Body of pancreas (tissue), 4 donors: ENCODE data around the gene FAM20C. TPM values are rescaled to one million over a fixed set of nuclear protein-coding genes. Genes with fewer than 3 reads are reported as not detected.

ENCODE experiments used
- ATAC-seq: fragments of 150-250 bp; one replicate; pipeline ENCODE4 v1.9.1; 2016
- DNase-seq, 4 donors: peaks; one replicate each; pipeline ENCODE4 v3.0.0-alpha.2; 2019
- H3K27ac ChIP-seq, 4 donors: fragments of 200-600 bp; sonication (generic); 1 replicate in 3 of 4; 2 replicates in 1 of 4; pipeline versions ENCODE4 v1.5.1 to v1.6.1; 2016 to 2019; ENCODE audit warnings: mild to moderate bottlenecking in 1 of 4, mixed read lengths in 1 of 4, moderate library complexity in 1 of 4
- H3K27me3 ChIP-seq, 2 donors: fragments of 200-600 bp; sonication (generic); one replicate each; pipeline ENCODE4 v1.6.0; 2016; ENCODE audit warnings: mild to moderate bottlenecking in 1 of 2
- H3K36me3 ChIP-seq, 2 donors: fragments of 200-600 bp; sonication (generic); replicated peaks in 1 of 2; 2 replicates each; pipeline ENCODE4 v1.5.1; 2016; ENCODE audit warnings: low read depth in 2 of 2; ENCODE audit not compliant: insufficient read depth in 1 of 2
- H3K4me1 ChIP-seq: fragments of 200-600 bp; sonication (generic); one replicate; pipeline ENCODE4 v1.6.0; 2016
- H3K4me3 ChIP-seq, 2 donors: fragments of 200-600 bp; sonication (generic); 1 replicate in 1 of 2; 2 replicates in 1 of 2; pipeline ENCODE4 v1.5.1; 2016 to 2019
- H3K9me3 ChIP-seq, 3 donors: fragments of 200-600 bp; sonication (generic); 1 replicate in 2 of 3; 2 replicates in 1 of 3; pipeline ENCODE4 v1.5.1; 2016
- CTCF ChIP-seq, 7 experiments: fragments of 450-650 bp in 4 of 7; fragments of 200-600 bp in 3 of 7; sonication (generic) in 3 of 7; IDR thresholded peaks; one replicate each; pipeline ENCODE4 v1.5.1; 2016 to 2019; ENCODE audit warnings: antibody characterized with exemption in 7 of 7
- POLR2A ChIP-seq, 3 donors: fragments of 450-650 bp; IDR thresholded peaks; one replicate each; pipeline ENCODE4 v1.6.1; 2016; ENCODE audit warnings: antibody characterized with exemption in 3 of 3, mild to moderate bottlenecking in 2 of 3
- WGBS, 2 donors: methylation state at CpG; one replicate each; pipeline ENCODE4 v1.1.5; 2017; 5-methylcytosine and 5-hydroxymethylcytosine counted together
- intact Hi-C: fragments of 100-400 bp; cut with DNase I; formaldehyde crosslinking; loops from one replicate; pipeline ENCODE4 v1.15.1; 2023
- total RNA-seq, 2 donors: library from RNA; depleted of rRNA; stranded (reverse); fragments of >200 nt; gene quantifications; one replicate each; pipeline ENCODE4 v1.1.0, GENCODE V29; 2016

Gene FAM20C
- total RNA-seq, 2 donors from 2014 or later, result 12.7 to 26.0 TPM

GRCh38 chr7:259751-260405 lies 67.5 kb downstream of the FAM20C start:
- 92 to 94% methylated on average over 43 of the region's 44 CpGs for WGBS, 2 donors
- Histone ChIP-seq H3K9me3 (no peaks in the 10 kb centered on the region), H3K36me3 (peaks cover 6 to 8% of the 10 kb centered on the region in 2 donors), H3K27ac (no peak overlapping the region), H3K4me1 (no peaks in the 10 kb centered on the region), H3K27me3 (no peaks in the 10 kb centered on the region), H3K4me3 (no peak overlapping the region)
- ATAC-seq (no peak), DNase-seq (peak in 1 of 4 donors; percentile 7)
- intact Hi-C loops, result no loop called here
- TF ChIP-seq POLR2A (IDR thresholded peaks at IDR 0.05) (no peak), CTCF (IDR thresholded peaks at IDR 0.05) (no peak)

GRCh38 chr7:260441-261281 lies 68.3 kb downstream of the FAM20C start:
- no peak for ATAC-seq
- Histone ChIP-seq H3K4me1 (no peaks in the 10 kb centered on the region), H3K27me3 (no peaks in the 10 kb centered on the region), H3K27ac (no peak overlapping the region), H3K4me3 (no peak overlapping the region), H3K36me3 (peaks cover 6 to 8% of the 10 kb centered on the region in 2 donors), H3K9me3 (no peaks in the 10 kb centered on the region)
- TF ChIP-seq CTCF (IDR thresholded peaks at IDR 0.05) (no peak), POLR2A (IDR thresholded peaks at IDR 0.05) (no peak)
- intact Hi-C loops, result no loop called here
- peak in 1 of 4 donors; percentile 9 for DNase-seq
- 93 to 94% methylated on average over 16 to 33 of the region's 35 CpGs for WGBS, 2 donors

- no peak for ATAC-seq
- TF ChIP-seq CTCF (IDR thresholded peaks at IDR 0.05), result no peak
- no peak for TF ChIP-seq POLR2A (IDR thresholded peaks at IDR 0.05)
- intact Hi-C loops, result no loop called here
- Histone ChIP-seq H3K27ac (no peak overlapping the region), H3K27me3 (no peaks in the 10 kb centered on the region), H3K4me1 (no peaks in the 10 kb centered on the region), H3K36me3 (peaks cover 6 to 8% of the 10 kb centered on the region in 2 donors), H3K4me3 (no peak overlapping the region), H3K9me3 (no peaks in the 10 kb centered on the region)
- WGBS, 2 donors, result 91 to 95% methylated on average over 28 to 32 of the region's 32 CpGs
- DNase-seq, result no peak
Measured at GRCh38 chr7:261341-262250, 69.2 kb downstream of the FAM20C start.

GRCh38 chr7:262251-262572 lies 69.8 kb downstream of the FAM20C start:
- peaks cover 4 to 8% of the 10 kb centered on the region in 2 donors for H3K36me3 ChIP-seq
- ATAC-seq (no peak), DNase-seq (peak in 1 of 4 donors; percentile 3)
- H3K27me3 ChIP-seq, result no peaks in the 10 kb centered on the region
- no peak overlapping the region for H3K27ac ChIP-seq
- no peaks in the 10 kb centered on the region for H3K9me3 ChIP-seq
- H3K4me1 ChIP-seq, result no peaks in the 10 kb centered on the region
- WGBS, 2 donors, result 88 to 92% methylated on average over 4 to 9 of the region's 9 CpGs
- TF ChIP-seq POLR2A (IDR thresholded peaks at IDR 0.05), result no peak
- TF ChIP-seq CTCF (IDR thresholded peaks at IDR 0.05), result no peak
- intact Hi-C loops, result no loop called here
- no peak overlapping the region for H3K4me3 ChIP-seq
